Upper lobe of left lung (tissue), 6 donors: Measurements from ENCODE around the gene FANCD2OS. TPM values are rescaled to one million over a fixed set of nuclear protein-coding genes. Genes with fewer than 3 reads are reported as not detected.
"Not testable (repeated sequence)": the region's sequence is repeated elsewhere in the genome, so short reads cannot be mapped to it uniquely, and the experiment has no call there.

Experiments used
- ATAC-seq, 2 donors: fragments of 200-7000 bp; cut with Tn5 transposase; one replicate each; pipeline ENCODE4 v1.9.1; 2022; ENCODE audit warnings: mild to moderate bottlenecking in 2 of 2, moderate library complexity in 2 of 2; ENCODE audit not compliant: low FRiP score in 2 of 2
- DNase-seq, 2 donors: peaks; one replicate each; pipeline ENCODE4 v3.0.0-alpha.2; 2019 to 2020
- H3K27ac ChIP-seq, 4 donors: fragments of 200-600 bp; sonication (generic); one replicate each; pipeline ENCODE4 v1.5.1; 2016 to 2019
- H3K27me3 ChIP-seq, 4 donors: fragments of 200-600 bp; sonication (generic); one replicate each; pipeline ENCODE4 v1.5.1; 2017 to 2019
- H3K36me3 ChIP-seq, 4 donors: fragments of 200-600 bp; sonication (generic); one replicate each; pipeline ENCODE4 v1.5.1; 2016 to 2019
- H3K4me1 ChIP-seq, 4 donors: fragments of 200-600 bp; sonication (generic); one replicate each; pipeline ENCODE4 v1.5.1; 2018 to 2019
- H3K4me3 ChIP-seq, 4 donors: fragments of 200-600 bp; sonication (generic); one replicate each; pipeline ENCODE4 v1.5.1; 2017 to 2019; ENCODE audit warnings: mild to moderate bottlenecking in 2 of 4, moderate library complexity in 1 of 4
- H3K9me3 ChIP-seq, 4 donors: fragments of 200-600 bp; sonication (generic); one replicate each; pipeline ENCODE4 v1.5.1; 2018 to 2019
- CTCF ChIP-seq, 6 experiments: fragments of 450-650 bp in 4 of 6; fragments of 200-600 bp in 2 of 6; sonication (generic) in 2 of 6; IDR thresholded peaks; one replicate each; pipeline ENCODE4 v1.5.1; 2016 to 2019; ENCODE audit warnings: antibody characterized with exemption in 6 of 6
- EP300 ChIP-seq, 4 donors: sonication (generic); formaldehyde crosslinking; IDR thresholded peaks; one replicate each; pipeline ENCODE4 v1.5.1; 2017; ENCODE audit warnings: antibody characterized with exemption in 4 of 4, control low read depth in 2 of 4
- POLR2A ChIP-seq, 4 donors: fragments of 450-650 bp; IDR thresholded peaks; one replicate each; pipeline ENCODE4 v1.5.1; 2016 to 2017; ENCODE audit warnings: antibody characterized with exemption in 4 of 4, mild to moderate bottlenecking in 2 of 4
- POLR2AphosphoS5 ChIP-seq, 2 donors: sonication (generic); formaldehyde crosslinking; IDR thresholded peaks; one replicate each; pipeline ENCODE4 v1.5.1; 2017; ENCODE audit warnings: antibody characterized with exemption in 2 of 2
- WGBS, 2 donors: methylation state at CpG; one replicate each; pipeline ENCODE4 v1.1.5; 2017 to 2018; 5-methylcytosine and 5-hydroxymethylcytosine counted together
- total RNA-seq, 6 donors: library from RNA; depleted of rRNA in 4 of 6; stranded (reverse); fragments of >200 nt in 4 of 6; gene quantifications; one replicate each; pipeline versions ENCODE4 v1.1.0 to v1.2.1, GENCODE V29; 2016 to 2021
- donor health status: DM: no; HTN: no; CAD: no; lungs with moderate emphysema.
- donor health status: DM: no; HTN: yes; CAD: no; lungs with severe emphysema.

The FANCD2OS gene
- total RNA-seq, 6 donors from 2014 or later, result not detected

- DNase-seq, result peak; percentile 96 to 98
- Histone ChIP-seq H3K36me3 (peaks cover 0 to 11% (median 2%) of the 10 kb centered on the region in 4 donors), H3K9me3 (no peaks in the 10 kb centered on the region), H3K4me1 (peaks cover 15 to 36% (median 24%) of the 10 kb centered on the region in 4 donors), H3K27ac (peak within 1 kb of the TSS; percentile 84 to 90 (median 85)), H3K27me3 (no peaks in the 10 kb centered on the region), H3K4me3 (peak within 1 kb of the TSS; percentile 87 to 99 (median 95))
- 0 to 1% methylated on average over 33 to 54 of the region's 54 CpGs for WGBS, 2 donors
- TF ChIP-seq POLR2A (IDR thresholded peaks at IDR 0.05) (peak in 3 of 4 donors; percentile 61 to 93 (median 81)), EP300 (IDR thresholded peaks at IDR 0.05) (no peak), CTCF (IDR thresholded peaks at IDR 0.05) (peak in 2 of 6 experiments; percentile 3 to 9), POLR2AphosphoS5 (IDR thresholded peaks at IDR 0.05) (peak; percentile 76 to 88)
- peak; percentile 99 for ATAC-seq
Measured at GRCh38 chr3:10115326-10116137, 7.5 kb upstream of the FANCD2OS start, which contains the start of gene BRK1. Gene BRK1, plus strand, starts transcription at chr3:10115675. Its CDS starts 27 bp downstream, at chr3:10115702.

- Histone ChIP-seq H3K27ac (no peak overlapping the region), H3K4me1 (no peaks in the 10 kb centered on the region), H3K27me3 (no peaks in the 10 kb centered on the region), H3K36me3 (no peaks in the 10 kb centered on the region), H3K4me3 (no peak overlapping the region), H3K9me3 (no peaks in the 10 kb centered on the region)
- WGBS, 2 donors, result 93 to 97% methylated on average over 2 of the region's 2 CpGs
- no peak for ATAC-seq
- TF ChIP-seq POLR2AphosphoS5 (IDR thresholded peaks at IDR 0.05), result no peak
- no peak for TF ChIP-seq EP300 (IDR thresholded peaks at IDR 0.05)
- no peak for TF ChIP-seq POLR2A (IDR thresholded peaks at IDR 0.05)
- no peak for TF ChIP-seq CTCF (IDR thresholded peaks at IDR 0.05)
- DNase-seq, result no peak
Measured at GRCh38 chr3:10106919-10107318, 1.1 kb downstream of the FANCD2OS start.

GRCh38 chr3:10099041-10099440, 9.0 kb downstream of the FANCD2OS start:
- no peak overlapping the region for H3K27ac ChIP-seq
- no peak overlapping the region for H3K4me3 ChIP-seq
- DNase-seq, result no peak
- 94 to 97% methylated on average over 5 of the region's 5 CpGs for WGBS, 2 donors
- H3K9me3 ChIP-seq, result no peaks in the 10 kb centered on the region
- no peaks in the 10 kb centered on the region for H3K4me1 ChIP-seq
- no peaks in the 10 kb centered on the region for H3K27me3 ChIP-seq
- no peak for TF ChIP-seq POLR2A (IDR thresholded peaks at IDR 0.05)
- no peak for TF ChIP-seq EP300 (IDR thresholded peaks at IDR 0.05)
- TF ChIP-seq POLR2AphosphoS5 (IDR thresholded peaks at IDR 0.05), result no peak
- TF ChIP-seq CTCF (IDR thresholded peaks at IDR 0.05), result no peak
- no peaks in the 10 kb centered on the region for H3K36me3 ChIP-seq
- ATAC-seq, result no peak

- Histone ChIP-seq H3K27ac (no peak overlapping the region), H3K9me3 (no peaks in the 10 kb centered on the region), H3K4me3 (no peak overlapping the region), H3K4me1 (no peaks in the 10 kb centered on the region), H3K27me3 (no peaks in the 10 kb centered on the region), H3K36me3 (no peaks in the 10 kb centered on the region)
- no peak for ATAC-seq
- no peak for DNase-seq
- no peak for TF ChIP-seq EP300 (IDR thresholded peaks at IDR 0.05)
- WGBS, 2 donors, result 95 to 96% methylated on average over 3 of the region's 3 CpGs
Measured at GRCh38 chr3:10093678-10094077, 14.4 kb downstream of the FANCD2OS start.

GRCh38 chr3:10091387-10091786, 16.7 kb downstream of the FANCD2OS start:
- H3K4me3 ChIP-seq, H3K9me3 ChIP-seq, DNase-seq, H3K27me3 ChIP-seq, H3K36me3 ChIP-seq, ATAC-seq, H3K4me1 ChIP-seq, H3K27ac ChIP-seq: not testable (repeated sequence)
- 71 to 100% methylated on average over 1 to 2 of the region's 2 CpGs for WGBS, 2 donors

- not testable (repeated sequence) for ATAC-seq, DNase-seq, H3K9me3 ChIP-seq, H3K27ac ChIP-seq, H3K36me3 ChIP-seq, H3K4me3 ChIP-seq, H3K4me1 ChIP-seq, H3K27me3 ChIP-seq
- 100% methylated on average over 1 of the region's 1 CpG; no CpG with 5 or more reads in 1 of the 2 donors for WGBS, 2 donors
Measured at GRCh38 chr3:10090774-10091173, 17.3 kb downstream of the FANCD2OS start.
